GM23338 (cell line): ENCODE data around the gene TBC1D14. TPM values are rescaled to one million over a fixed set of nuclear protein-coding genes. Genes with fewer than 3 reads are reported as not detected.

ENCODE experiments used
- ATAC-seq: fragments of 200-7000 bp; cut with Tn5 transposase; 3 replicates; pipeline ENCODE4 v1.9.1; 2020
- DNase-seq: peaks from one replicate; pipeline ENCODE4 v3.0.0-alpha.2; 2015; ENCODE audit warnings: low spot score
- H2AFZ ChIP-seq: fragments of 200-600 bp; sonication (generic); 2 replicates; pipeline ENCODE4 v1.8.0; 2016; ENCODE audit warnings: antibody characterized with exemption, mild to moderate bottlenecking, moderate library complexity
- H3F3A ChIP-seq: fragments of 200-600 bp; sonication (generic); replicated peaks from 2 replicates; pipeline ENCODE4 v1.8.0; 2017; ENCODE audit warnings: antibody characterized with exemption, mixed run types, low read depth
- H3K27ac ChIP-seq: fragments of 200-600 bp; sonication (generic); 2 replicates; pipeline ENCODE4 v1.6.1; 2016; ENCODE audit warnings: low read depth
- H3K27me3 ChIP-seq: fragments of 200-600 bp; sonication (generic); 2 replicates; pipeline ENCODE4 v1.8.0; 2016; ENCODE audit warnings: mild to moderate bottlenecking, mixed run types, moderate library complexity; ENCODE audit not compliant: insufficient read depth
- H3K36me3 ChIP-seq: fragments of 200-600 bp; sonication (generic); 2 replicates; pipeline ENCODE4 v1.8.0; 2016; ENCODE audit warnings: mild to moderate bottlenecking; ENCODE audit not compliant: insufficient read depth
- H3K4me1 ChIP-seq: fragments of 200-600 bp; sonication (generic); 2 replicates; pipeline ENCODE4 v1.8.0; 2016; ENCODE audit warnings: mild to moderate bottlenecking, moderate library complexity; ENCODE audit not compliant: insufficient read depth
- H3K4me2 ChIP-seq: fragments of 200-600 bp; sonication (generic); 2 replicates; pipeline ENCODE4 v1.7.1; 2017; ENCODE audit warnings: mixed run types
- H3K4me3 ChIP-seq: fragments of 200-600 bp; sonication (generic); 2 replicates; pipeline ENCODE4 v1.6.1; 2016; ENCODE audit warnings: mixed run types
- H3K79me2 ChIP-seq: fragments of 200-600 bp; sonication (generic); replicated peaks from 2 replicates; pipeline ENCODE4 v1.8.0; 2017; ENCODE audit warnings: mild to moderate bottlenecking; ENCODE audit not compliant: insufficient read depth
- H3K9me2 ChIP-seq: fragments of 200-600 bp; sonication (generic); 2 replicates; pipeline ENCODE4 v1.8.0; 2017; ENCODE audit not compliant: insufficient read depth
- H4K20me1 ChIP-seq: fragments of 200-600 bp; sonication (generic); replicated peaks from 2 replicates; pipeline ENCODE4 v1.8.0; 2017; ENCODE audit warnings: mild to moderate bottlenecking; ENCODE audit not compliant: insufficient read depth
- H3K27ac Mint-ChIP-seq: 2 replicates; pipeline ENCODE4 v1.8.0; 2020; ENCODE audit warnings: inconsistent platforms, mild to moderate bottlenecking, moderate library complexity, mixed read lengths
- H3K27me3 Mint-ChIP-seq: 3 replicates; pipeline ENCODE4 v1.8.0; 2022; ENCODE audit warnings: low read depth, mild to moderate bottlenecking, moderate library complexity, mixed read lengths, inconsistent platforms; ENCODE audit not compliant: insufficient read depth, poor library complexity
- H3K36me3 Mint-ChIP-seq: 3 replicates; pipeline ENCODE4 v1.8.0; 2021; ENCODE audit warnings: low read depth, mild to moderate bottlenecking, inconsistent platforms, moderate library complexity, mixed read lengths
- H3K4me1 Mint-ChIP-seq: 3 replicates; pipeline ENCODE4 v1.8.0; 2020; ENCODE audit warnings: mild to moderate bottlenecking, inconsistent platforms, mixed read lengths
- H3K4me3 Mint-ChIP-seq: 3 replicates; pipeline ENCODE4 v1.8.0; 2021; ENCODE audit warnings: moderate library complexity, mild to moderate bottlenecking, inconsistent platforms, mixed read lengths
- H3K9me3 Mint-ChIP-seq: 3 replicates; pipeline ENCODE4 v1.8.0; 2020; ENCODE audit warnings: moderate library complexity, mild to moderate bottlenecking, inconsistent platforms, mixed read lengths
- ETS1 ChIP-seq: IDR thresholded peaks from 2 replicates; pipeline ENCODE4 v1.6.1; 2016; ENCODE audit warnings: antibody characterized with exemption
- EZH2 ChIP-seq: fragments of 200-600 bp; sonication (generic); IDR thresholded peaks from one replicate; pipeline ENCODE4 v1.8.0; 2017; ENCODE audit warnings: antibody characterized with exemption, mild to moderate bottlenecking, low read depth; ENCODE audit not compliant: unreplicated experiment
- EZH2phosphoT487 ChIP-seq: fragments of 200-600 bp; sonication (generic); IDR thresholded peaks from one replicate; pipeline ENCODE4 v1.8.1; 2018; ENCODE audit warnings: antibody characterized with exemption; ENCODE audit not compliant: unreplicated experiment
- NANOG ChIP-seq: IDR thresholded peaks from 2 replicates; pipeline ENCODE4 v1.6.1; 2016; ENCODE audit warnings: antibody characterized with exemption, borderline replicate concordance
- POLR2AphosphoS5 ChIP-seq: IDR thresholded peaks from 2 replicates; pipeline ENCODE4 v1.6.1; 2016; ENCODE audit warnings: antibody characterized with exemption, low read depth
- ZNF114 ChIP-seq: fragments of 250-450 bp; sonication (Bioruptor Pico); IDR thresholded peaks from 2 replicates; pipeline ENCODE4 v1.5.0; 2020; ENCODE audit warnings: mild to moderate bottlenecking, moderate library complexity
- ZNF462 ChIP-seq: fragments of 250-450 bp; sonication (Bioruptor Pico); IDR thresholded peaks from 2 replicates; pipeline ENCODE4 v1.5.0; 2020; ENCODE audit warnings: mild to moderate bottlenecking, moderate library complexity
- polyA plus RNA-seq: library from polyadenylated mRNA; unstranded; fragments of >200 nt; fragmentation: Nextera tagmentation; extraction: Ambion mirVana; gene quantifications from 2 replicates; pipeline ENCODE4 v1.2.1, GENCODE V29; 2016
- total RNA-seq: library from RNA; depleted of rRNA; stranded (reverse); fragments of >200 nt; shearing (Covaris generic); gene quantifications from 2 replicates; pipeline ENCODE4 v1.2.3, GENCODE V29; 2014
- TF ChIP-seq, protein P1 (sequence below): IDR thresholded peaks from one replicate; pipeline ENCODE4 v1.6.1; 2018; ENCODE audit warnings: antibody characterized with exemption; ENCODE audit not compliant: unreplicated experiment

TBC1D14 gene
- total and polyA plus RNA-seq, 2 experiments from 2014 or later = 18.2 to 59.7 TPM

- Histone ChIP-seq H2AFZ (no peak overlapping the region), H3K4me2 (no peak overlapping the region), H3F3A (no peaks in the 10 kb centered on the region), H4K20me1 (no peaks in the 10 kb centered on the region; the same call in 1 of the 2 replicates), H3K36me3 (no peaks in the 10 kb centered on the region), H3K79me2 (no peaks in the 10 kb centered on the region), H3K4me1 (peaks cover 6% of the 10 kb centered on the region; the same call in 1 of the 2 replicates), H3K27me3 (no peaks in the 10 kb centered on the region), H3K9me2 (no peaks in the 10 kb centered on the region), H3K4me3 (no peak overlapping the region), H3K27ac (no peak overlapping the region)
- DNase-seq (no peak), ATAC-seq (no peak)
- peaks cover 7% of the 10 kb centered on the region for H3K4me1 Mint-ChIP-seq
- no peak for TF ChIP-seq ETS1
- peaks cover 14% of the 10 kb centered on the region for H3K27me3 Mint-ChIP-seq
- H3K27ac Mint-ChIP-seq = no peak overlapping the region
- peaks cover 11% of the 10 kb centered on the region for H3K36me3 Mint-ChIP-seq
- H3K9me3 Mint-ChIP-seq = peaks cover 6% of the 10 kb centered on the region
- H3K4me3 Mint-ChIP-seq = no peak overlapping the region
Observed at GRCh38 chr4:6886886-6887285, 22.7 kb upstream of the TBC1D14 start.

DNA sequence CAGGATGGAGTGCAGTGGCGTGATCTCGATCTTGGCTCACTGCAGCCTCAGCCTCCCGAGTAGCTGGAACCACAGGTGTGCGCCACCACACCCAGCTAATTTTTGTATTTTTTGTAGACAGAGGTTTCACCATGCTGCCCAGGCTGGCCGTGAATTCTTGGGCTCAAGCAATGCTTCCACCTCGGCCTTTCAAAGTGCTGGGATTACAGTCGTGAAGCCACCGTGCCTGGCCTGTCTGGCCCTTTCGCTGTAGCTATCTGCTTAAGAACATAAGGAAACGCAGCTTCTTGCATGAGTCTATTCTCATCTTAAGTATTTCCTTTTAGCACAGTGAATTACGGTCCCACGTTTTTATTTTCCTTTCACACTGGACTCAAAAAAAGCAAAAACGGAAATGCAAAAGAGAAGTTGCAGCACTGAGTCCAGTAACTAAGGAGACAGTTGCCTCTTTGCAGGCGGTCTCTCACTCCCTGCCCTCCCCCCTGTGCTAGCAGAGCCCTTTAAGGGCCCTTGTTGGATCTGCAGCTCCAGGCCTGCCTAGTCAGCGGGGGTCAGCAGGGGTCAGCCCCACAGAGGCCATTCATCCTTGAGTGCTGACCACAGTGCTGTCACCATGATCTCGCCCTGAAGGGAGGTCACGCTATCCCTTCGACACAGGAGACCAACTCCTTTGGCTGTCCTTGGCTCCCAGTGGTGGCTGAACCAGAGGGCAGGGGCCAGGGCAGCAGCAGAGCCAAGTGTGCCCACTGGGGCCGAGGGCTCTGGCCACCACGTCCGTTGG lies 21.8 kb upstream of the TBC1D14 start:
- H3K9me2 ChIP-seq = no peaks in the 10 kb centered on the region
- DNase-seq (no peak), ATAC-seq (no peak)
- peaks cover 8% of the 10 kb centered on the region; the same call in 2 of the 3 replicates for H3K36me3 Mint-ChIP-seq
- H3K4me1 ChIP-seq = peaks cover 6% of the 10 kb centered on the region; the same call in 1 of the 2 replicates
- H3K27ac Mint-ChIP-seq = no peak overlapping the region
- H3K4me2 ChIP-seq = no peak overlapping the region
- no peak overlapping the region for H3K4me3 Mint-ChIP-seq
- H3K36me3 ChIP-seq = no peaks in the 10 kb centered on the region
- H3K9me3 Mint-ChIP-seq = peaks cover 6% of the 10 kb centered on the region
- H3K4me3 ChIP-seq = no peak overlapping the region
- H4K20me1 ChIP-seq = no peaks in the 10 kb centered on the region; the same call in 1 of the 2 replicates
- H3F3A ChIP-seq = no peaks in the 10 kb centered on the region
- no peaks in the 10 kb centered on the region for H3K27me3 ChIP-seq
- peaks cover 14% of the 10 kb centered on the region for H3K27me3 Mint-ChIP-seq
- peaks cover 7% of the 10 kb centered on the region for H3K4me1 Mint-ChIP-seq
- H2AFZ ChIP-seq = no peak overlapping the region
- no peak overlapping the region for H3K27ac ChIP-seq
- no peaks in the 10 kb centered on the region for H3K79me2 ChIP-seq
- TF ChIP-seq ETS1 (no peak), EZH2phosphoT487 (no peak), ZNF462 (CRISPR knock-in tag) (no peak), ZNF114 (CRISPR knock-in tag) (no peak), NANOG (no peak), POLR2AphosphoS5 (no peak), EZH2 (no peak)
- TF ChIP-seq, protein P1, sequence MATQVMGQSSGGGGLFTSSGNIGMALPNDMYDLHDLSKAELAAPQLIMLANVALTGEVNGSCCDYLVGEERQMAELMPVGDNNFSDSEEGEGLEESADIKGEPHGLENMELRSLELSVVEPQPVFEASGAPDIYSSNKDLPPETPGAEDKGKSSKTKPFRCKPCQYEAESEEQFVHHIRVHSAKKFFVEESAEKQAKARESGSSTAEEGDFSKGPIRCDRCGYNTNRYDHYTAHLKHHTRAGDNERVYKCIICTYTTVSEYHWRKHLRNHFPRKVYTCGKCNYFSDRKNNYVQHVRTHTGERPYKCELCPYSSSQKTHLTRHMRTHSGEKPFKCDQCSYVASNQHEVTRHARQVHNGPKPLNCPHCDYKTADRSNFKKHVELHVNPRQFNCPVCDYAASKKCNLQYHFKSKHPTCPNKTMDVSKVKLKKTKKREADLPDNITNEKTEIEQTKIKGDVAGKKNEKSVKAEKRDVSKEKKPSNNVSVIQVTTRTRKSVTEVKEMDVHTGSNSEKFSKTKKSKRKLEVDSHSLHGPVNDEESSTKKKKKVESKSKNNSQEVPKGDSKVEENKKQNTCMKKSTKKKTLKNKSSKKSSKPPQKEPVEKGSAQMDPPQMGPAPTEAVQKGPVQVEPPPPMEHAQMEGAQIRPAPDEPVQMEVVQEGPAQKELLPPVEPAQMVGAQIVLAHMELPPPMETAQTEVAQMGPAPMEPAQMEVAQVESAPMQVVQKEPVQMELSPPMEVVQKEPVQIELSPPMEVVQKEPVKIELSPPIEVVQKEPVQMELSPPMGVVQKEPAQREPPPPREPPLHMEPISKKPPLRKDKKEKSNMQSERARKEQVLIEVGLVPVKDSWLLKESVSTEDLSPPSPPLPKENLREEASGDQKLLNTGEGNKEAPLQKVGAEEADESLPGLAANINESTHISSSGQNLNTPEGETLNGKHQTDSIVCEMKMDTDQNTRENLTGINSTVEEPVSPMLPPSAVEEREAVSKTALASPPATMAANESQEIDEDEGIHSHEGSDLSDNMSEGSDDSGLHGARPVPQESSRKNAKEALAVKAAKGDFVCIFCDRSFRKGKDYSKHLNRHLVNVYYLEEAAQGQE = no peak
